Measurements from ENCODE around the gene KCND3.

The KCND3 gene

GRCh38 chr1:111856411-111857185 is 132.9 kb downstream of the KCND3 start:
- TF ChIP-seq GATA2 (IDR thresholded peaks at IDR 0.05; ENCODE audit: low read depth, low read length) (no peak), GATA3 (IDR thresholded peaks at IDR 0.05; ENCODE audit: low read depth, low read length) (no peak)

GRCh38 chr1:111855260-111855659 is 134.2 kb downstream of the KCND3 start:
- TF ChIP-seq GATA3 (IDR thresholded peaks at IDR 0.05; ENCODE audit: low read depth, low read length) (no peak), GATA2 (IDR thresholded peaks at IDR 0.05; ENCODE audit: low read depth, low read length) (no peak)

GRCh38 chr1:111852261-111852721 is 137.2 kb downstream of the KCND3 start:
- TF ChIP-seq GATA3 (IDR thresholded peaks at IDR 0.05; ENCODE audit: low read depth, low read length) (no peak), GATA2 (IDR thresholded peaks at IDR 0.05; ENCODE audit: low read depth, low read length) (no peak)

- TF ChIP-seq GATA3 (IDR thresholded peaks at IDR 0.05; ENCODE audit: low read depth, low read length) (no peak), GATA2 (IDR thresholded peaks at IDR 0.05; ENCODE audit: low read depth, low read length) (no peak)
These were observed 137.9 kb downstream of the KCND3 start for GRCh38 chr1:111851552-111851951.

GRCh38 chr1:111850109-111850508 is 139.4 kb downstream of the KCND3 start:
- TF ChIP-seq GATA2 (IDR thresholded peaks at IDR 0.05; ENCODE audit: low read depth, low read length) (no peak), GATA3 (IDR thresholded peaks at IDR 0.05; ENCODE audit: low read depth, low read length) (no peak)

GRCh38 chr1:111848852-111849545 is 140.5 kb downstream of the KCND3 start:
- TF ChIP-seq GATA3 (IDR thresholded peaks at IDR 0.05; ENCODE audit: low read depth, low read length) (no peak), GATA2 (IDR thresholded peaks at IDR 0.05; ENCODE audit: low read depth, low read length) (no peak)

GRCh38 chr1:111847466-111847865 is 142.0 kb downstream of the KCND3 start:
- TF ChIP-seq GATA2 (IDR thresholded peaks at IDR 0.05; ENCODE audit: low read depth, low read length), result no peak
- no peak for TF ChIP-seq GATA3 (IDR thresholded peaks at IDR 0.05; ENCODE audit: low read depth, low read length)

GRCh38 chr1:111846842-111847241 is 142.6 kb downstream of the KCND3 start:
- no peak for TF ChIP-seq GATA3 (IDR thresholded peaks at IDR 0.05; ENCODE audit: low read depth, low read length)
- no peak for TF ChIP-seq GATA2 (IDR thresholded peaks at IDR 0.05; ENCODE audit: low read depth, low read length)

GRCh38 chr1:111843177-111843576 is 146.3 kb downstream of the KCND3 start:
- no peak for TF ChIP-seq GATA2 (IDR thresholded peaks at IDR 0.05; ENCODE audit: low read depth, low read length)
- no peak for TF ChIP-seq GATA3 (IDR thresholded peaks at IDR 0.05; ENCODE audit: low read depth, low read length)

GRCh38 chr1:111842411-111842810 is 147.1 kb downstream of the KCND3 start:
- TF ChIP-seq GATA2 (IDR thresholded peaks at IDR 0.05; ENCODE audit: low read depth, low read length) (no peak), GATA3 (IDR thresholded peaks at IDR 0.05; ENCODE audit: low read depth, low read length) (no peak)

- TF ChIP-seq GATA2 (IDR thresholded peaks at IDR 0.05; ENCODE audit: low read depth, low read length) (no peak), GATA3 (IDR thresholded peaks at IDR 0.05; ENCODE audit: low read depth, low read length) (no peak)
These were observed 147.7 kb downstream of the KCND3 start for GRCh38 chr1:111841746-111842145.

- TF ChIP-seq GATA3 (IDR thresholded peaks at IDR 0.05; ENCODE audit: low read depth, low read length) (no peak), GATA2 (IDR thresholded peaks at IDR 0.05; ENCODE audit: low read depth, low read length) (no peak)
These were observed 148.3 kb downstream of the KCND3 start for GRCh38 chr1:111841189-111841588.

GRCh38 chr1:111837393-111837792 is 152.1 kb downstream of the KCND3 start:
- TF ChIP-seq GATA3 (IDR thresholded peaks at IDR 0.05; ENCODE audit: low read depth, low read length) (no peak), GATA2 (IDR thresholded peaks at IDR 0.05; ENCODE audit: low read depth, low read length) (no peak)

- no peak for TF ChIP-seq GATA2 (IDR thresholded peaks at IDR 0.05; ENCODE audit: low read depth, low read length)
- TF ChIP-seq GATA3 (IDR thresholded peaks at IDR 0.05; ENCODE audit: low read depth, low read length), result no peak
These were observed 153.4 kb downstream of the KCND3 start for GRCh38 chr1:111836111-111836510.

- no peak for TF ChIP-seq GATA2 (IDR thresholded peaks at IDR 0.05; ENCODE audit: low read depth, low read length)
- no peak for TF ChIP-seq GATA3 (IDR thresholded peaks at IDR 0.05; ENCODE audit: low read depth, low read length)
These were observed 154.0 kb downstream of the KCND3 start for GRCh38 chr1:111835514-111835913.
